HG03558 (cell line): Measurements from ENCODE around the gene RPTOR.

Experiments used
- ATAC-seq: cut with Tn5 transposase; IDR thresholded peaks from one replicate; pipeline ENCODE4 v1.9.1; 2021; ENCODE audit warnings: moderate number of reproducible peaks; ENCODE audit not compliant: unreplicated experiment; ENCODE audit errors: extremely low read depth

The RPTOR gene

DNA sequence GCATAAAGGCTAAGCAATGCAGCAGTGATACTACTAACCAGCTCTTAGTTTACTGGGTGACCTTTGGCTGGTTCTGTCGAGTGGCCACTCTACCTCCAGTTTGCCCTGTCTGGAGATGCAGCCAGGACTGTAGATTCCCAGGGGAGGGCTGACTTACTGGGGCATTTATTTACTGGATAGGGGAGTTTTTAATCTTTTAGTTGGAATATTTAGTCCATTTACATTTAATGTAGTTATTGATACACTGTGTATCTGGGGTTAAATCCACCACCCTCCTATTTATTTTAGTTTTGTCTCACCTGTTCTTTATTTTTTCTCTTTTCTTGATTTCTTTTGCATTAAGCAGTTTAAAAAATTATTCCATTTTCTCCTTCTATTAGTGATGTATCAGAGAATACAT lies 112.9 kb downstream of the RPTOR start:
- ATAC-seq = no peak

GRCh38 chr17:80658821-80659220 lies 114.2 kb downstream of the RPTOR start:
- ATAC-seq = no peak

GRCh38 chr17:80659651-80660050 lies 115.0 kb downstream of the RPTOR start:
- ATAC-seq = no peak

DNA sequence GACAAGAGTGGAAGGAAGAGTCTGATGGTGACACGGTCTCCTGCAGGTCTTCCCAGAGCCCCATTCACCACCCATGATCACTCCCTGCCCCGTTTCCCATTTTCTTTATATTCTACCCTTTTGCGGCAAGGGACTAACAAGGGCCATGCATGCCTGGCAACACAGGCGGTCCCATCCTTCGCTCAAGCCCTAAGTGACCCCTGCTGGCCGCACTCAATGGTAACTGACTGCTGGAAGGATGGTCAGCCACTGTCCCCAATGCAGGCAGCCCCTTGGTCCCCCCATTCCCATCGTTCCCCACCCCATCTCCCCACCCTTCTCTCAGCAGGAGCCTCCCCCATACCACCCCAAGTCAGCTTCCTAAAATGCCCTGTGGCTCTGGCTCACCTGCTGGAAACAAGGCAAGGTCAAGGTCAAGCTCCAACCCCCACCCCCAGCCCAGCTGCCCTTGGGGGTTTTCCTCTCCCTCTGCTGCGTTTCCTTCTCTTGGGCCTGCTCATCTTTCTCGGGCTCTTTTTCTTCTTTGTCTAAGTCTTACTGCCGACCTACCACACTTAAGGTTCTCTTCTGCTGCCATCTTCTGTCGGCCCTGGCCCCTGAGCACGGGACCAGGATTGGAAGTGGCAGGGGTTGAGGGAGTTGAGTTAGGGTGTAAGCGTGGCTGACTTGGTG lies 116.0 kb downstream of the RPTOR start:
- ATAC-seq = no peak

DNA sequence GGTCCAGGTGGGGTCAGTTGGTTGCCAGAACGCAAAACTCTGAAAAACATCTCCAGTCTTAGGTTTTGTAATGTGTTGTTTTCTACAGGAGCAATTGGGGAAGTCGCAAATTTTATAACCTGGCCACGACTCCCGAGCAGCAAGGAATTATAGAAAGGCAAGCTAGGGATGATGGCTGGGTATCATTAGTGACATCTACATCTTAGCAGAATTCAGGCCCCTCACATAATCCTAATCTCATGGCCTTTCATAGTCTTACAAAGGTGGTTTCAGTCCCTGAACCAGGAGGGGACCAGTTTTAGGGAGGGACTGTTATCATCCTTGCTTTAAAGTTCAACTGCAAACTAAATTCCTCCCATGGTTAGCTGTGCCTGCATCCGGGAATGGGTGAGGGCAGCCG lies 117.9 kb downstream of the RPTOR start:
- no peak for ATAC-seq

GRCh38 chr17:80663781-80664206 lies 119.2 kb downstream of the RPTOR start:
- ATAC-seq = no peak

GRCh38 chr17:80664217-80664790 lies 119.7 kb downstream of the RPTOR start:
- no peak for ATAC-seq

DNA sequence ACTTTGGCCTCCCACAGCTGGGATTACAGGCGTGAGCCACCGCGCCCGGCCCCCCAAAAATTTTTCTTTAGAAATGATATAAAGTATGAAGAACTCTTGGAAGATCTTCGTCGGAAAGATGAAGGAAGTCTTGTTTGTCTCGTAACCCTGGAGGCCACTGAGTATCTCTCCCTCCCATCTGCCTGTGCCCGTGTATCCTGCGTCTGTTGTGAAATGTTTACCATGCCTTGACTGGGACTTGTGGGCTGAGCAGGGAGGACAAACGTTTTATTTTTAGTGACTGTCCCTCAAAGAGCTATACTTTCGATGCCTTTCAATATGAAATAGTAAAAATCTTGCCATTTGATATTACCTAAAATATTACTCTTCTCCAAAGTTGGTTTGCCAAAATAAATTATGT lies 121.2 kb downstream of the RPTOR start:
- ATAC-seq = no peak

DNA sequence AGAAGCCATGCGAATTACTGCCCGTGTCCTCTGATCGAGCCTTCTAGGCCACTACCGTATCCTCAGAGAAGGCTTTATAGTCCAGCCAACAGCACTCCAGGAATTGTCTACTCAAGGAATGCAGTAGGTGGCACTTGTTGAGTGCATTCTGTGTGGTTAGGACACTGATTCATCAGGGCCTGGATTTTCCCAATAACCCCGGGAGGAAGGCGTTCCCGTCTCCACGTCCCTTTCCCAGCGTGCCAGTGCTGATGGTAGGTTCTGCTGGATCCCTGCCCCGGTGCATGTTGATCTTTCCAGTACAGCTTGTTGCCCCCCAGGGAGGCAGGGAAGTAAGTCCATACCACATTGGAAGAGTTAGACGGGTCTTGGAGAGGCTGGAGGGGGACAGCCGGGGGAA lies 122.2 kb downstream of the RPTOR start:
- no peak for ATAC-seq

- ATAC-seq = no peak
Observed at GRCh38 chr17:80667462-80668277, 123.0 kb downstream of the RPTOR start.

DNA sequence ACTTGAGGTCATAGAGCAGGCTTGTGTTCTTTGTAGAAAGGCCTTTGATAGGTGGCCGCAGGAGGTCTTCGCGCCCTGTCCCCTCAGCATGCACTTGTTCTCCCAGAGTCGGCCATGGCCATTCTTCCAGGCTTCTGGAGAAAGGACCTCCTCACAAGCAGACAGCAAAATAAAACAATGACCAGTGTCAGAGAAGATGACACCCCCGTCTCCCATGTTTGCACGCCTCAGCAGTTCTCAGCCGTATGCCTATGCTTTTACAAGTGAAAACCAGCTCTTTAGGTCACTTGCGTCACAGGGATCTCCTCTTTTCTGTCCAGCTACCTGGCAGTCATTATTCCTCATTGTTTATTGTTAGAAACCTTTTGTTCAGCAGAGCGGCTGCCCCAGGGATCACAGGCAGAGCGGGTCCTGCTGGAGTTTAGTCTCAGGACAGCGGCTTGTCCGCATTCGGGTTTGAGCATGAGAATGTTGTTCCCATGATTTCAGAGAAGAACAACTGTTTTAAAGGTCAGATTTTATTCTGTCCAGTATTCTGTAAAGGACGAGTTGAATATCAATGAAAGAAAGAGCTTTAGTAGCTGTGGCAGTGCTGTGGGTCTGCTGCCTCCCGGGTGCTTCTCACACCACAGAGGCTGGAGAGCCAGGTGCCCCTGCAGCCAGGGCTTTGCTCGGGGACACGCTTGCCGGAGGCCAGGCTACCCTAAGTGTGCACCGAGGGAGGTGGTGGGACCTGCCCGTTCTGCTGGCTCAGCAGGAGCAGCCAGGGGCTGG lies 123.9 kb downstream of the RPTOR start:
- no peak for ATAC-seq

GRCh38 chr17:80671039-80671824 lies 126.6 kb downstream of the RPTOR start:
- ATAC-seq = no peak

DNA sequence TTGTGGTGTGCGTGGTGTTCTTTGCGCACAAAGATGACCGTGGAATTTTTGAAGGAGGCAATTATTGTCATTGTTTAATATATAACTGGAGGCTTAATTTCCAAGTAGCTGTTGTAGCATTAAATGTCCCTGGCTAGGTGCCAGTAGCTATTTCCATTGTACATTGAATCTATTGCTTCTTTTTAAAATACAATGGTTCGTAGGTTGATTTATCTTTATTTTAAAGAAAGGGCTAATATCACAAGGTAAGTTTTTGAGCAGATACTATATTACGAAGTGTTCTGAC lies 127.1 kb downstream of the RPTOR start:
- no peak for ATAC-seq

DNA sequence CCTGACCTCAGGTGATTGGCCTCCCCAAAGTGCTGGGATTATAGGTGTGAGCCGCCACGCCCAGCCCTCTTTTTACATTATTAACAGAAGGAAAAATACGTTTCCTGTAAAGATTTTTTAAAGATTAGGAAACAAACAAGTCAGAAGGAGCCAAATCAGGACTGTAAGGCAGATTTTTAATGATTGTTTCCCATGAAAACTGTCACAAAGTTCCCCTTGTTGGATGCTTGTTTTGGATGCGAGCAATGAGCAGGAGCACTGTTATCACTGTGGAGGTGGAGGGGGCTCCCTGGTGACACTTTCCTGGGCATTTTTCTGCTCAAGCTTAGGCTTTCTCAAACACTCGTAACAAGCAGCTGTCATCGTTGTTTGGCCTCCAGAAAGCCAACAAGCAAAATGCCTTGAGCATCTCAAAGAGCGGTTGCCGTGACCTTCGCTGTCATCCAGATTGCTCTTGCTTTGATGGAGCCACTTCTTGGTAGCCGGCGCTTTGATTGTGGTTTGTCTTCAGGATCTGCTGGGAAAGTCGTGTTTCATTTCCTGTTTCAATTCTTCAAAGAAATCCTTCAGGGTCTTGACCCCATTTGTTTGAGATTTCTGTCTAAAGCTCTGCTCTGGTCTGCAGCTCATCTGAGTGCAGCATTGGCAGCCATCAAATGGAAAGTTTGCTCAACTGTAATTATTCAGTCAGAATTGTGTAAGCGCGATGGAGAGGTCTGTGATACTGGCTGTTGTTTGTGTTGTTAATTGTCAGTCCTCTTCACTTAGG lies 128.7 kb downstream of the RPTOR start:
- no peak for ATAC-seq

- no peak for ATAC-seq
Observed at GRCh38 chr17:80675438-80676095, 130.9 kb downstream of the RPTOR start.

DNA sequence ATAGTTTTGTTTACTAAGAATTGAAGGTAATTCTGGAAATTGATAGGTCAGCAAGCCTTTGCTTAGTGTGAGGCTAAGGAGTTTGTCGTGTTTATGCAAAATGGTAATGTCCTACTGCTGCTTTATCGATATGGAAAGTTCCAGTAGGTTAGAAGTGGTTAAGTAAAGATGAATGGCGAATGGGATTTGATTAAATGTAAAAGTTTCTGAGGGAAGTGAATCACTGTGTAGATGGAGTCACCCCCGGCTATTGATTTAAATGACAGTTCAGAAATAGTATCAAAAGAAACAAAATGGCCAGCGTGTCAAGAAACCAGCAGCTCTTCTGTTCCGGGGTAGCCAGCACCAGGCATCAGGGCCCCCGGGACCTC lies 131.4 kb downstream of the RPTOR start:
- no peak for ATAC-seq

- ATAC-seq = no peak
Observed at GRCh38 chr17:80676564-80676963, 131.9 kb downstream of the RPTOR start.

DNA sequence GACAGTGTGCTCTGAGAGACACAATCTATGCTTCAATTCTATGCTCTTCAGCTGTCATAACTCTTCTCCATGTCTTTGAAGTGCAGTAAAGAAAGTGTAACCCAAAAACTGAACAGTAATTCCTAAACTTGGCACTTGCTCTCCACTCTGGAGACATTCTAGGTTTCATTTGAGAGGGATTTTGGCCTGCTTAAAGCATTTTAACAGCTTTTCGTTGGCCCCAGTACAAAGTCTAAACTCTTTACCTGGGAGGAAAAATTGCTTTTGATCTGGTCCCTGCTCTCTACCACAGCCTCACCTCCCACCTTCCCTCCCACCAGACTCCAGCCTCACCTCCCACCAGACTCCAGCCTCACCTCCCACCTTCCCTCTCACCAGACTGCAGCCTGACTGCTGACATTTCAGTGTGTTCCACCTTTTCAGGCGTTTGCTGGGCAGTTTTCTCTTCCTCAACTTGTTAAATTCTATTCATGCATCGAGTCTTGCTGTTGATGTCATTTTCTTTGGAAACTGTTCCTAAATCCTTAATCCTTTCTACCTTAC lies 132.6 kb downstream of the RPTOR start:
- no peak for ATAC-seq

- no peak for ATAC-seq
Observed at GRCh38 chr17:80679816-80680215, 135.2 kb downstream of the RPTOR start.
